Vagina (tissue), 2 donors: Measurements from ENCODE around the gene ORAI2. TPM values are rescaled to one million over a fixed set of nuclear protein-coding genes. Genes with fewer than 3 reads are reported as not detected.
A peak's percentile ranks its signal among the peaks of the same experiment; 100 is the strongest.

ENCODE experiments used
- DNase-seq, 2 donors: peaks; one replicate each; pipeline ENCODE4 v3.0.0-alpha.2; 2017; ENCODE audit errors: extremely low spot score in 2 of 2
- H3K27ac ChIP-seq: fragments of 200-600 bp; sonication (generic); one replicate; pipeline ENCODE4 v1.5.1; 2019
- H3K27me3 ChIP-seq: fragments of 200-600 bp; sonication (generic); one replicate; pipeline ENCODE4 v1.5.1; 2019
- H3K36me3 ChIP-seq, 2 donors: fragments of 200-600 bp; sonication (generic); one replicate each; pipeline ENCODE4 v1.5.1; 2017 to 2019
- H3K4me1 ChIP-seq: fragments of 200-600 bp; sonication (generic); one replicate; pipeline ENCODE4 v1.5.1; 2019
- H3K4me3 ChIP-seq, 2 donors: fragments of 200-600 bp; sonication (generic); 1 replicate in 1 of 2; 2 replicates in 1 of 2; pipeline ENCODE4 v1.5.1; 2016 to 2019
- H3K9me3 ChIP-seq: fragments of 200-600 bp; sonication (generic); one replicate; pipeline ENCODE4 v1.5.1; 2019
- CTCF ChIP-seq, 3 experiments: fragments of 450-650 bp in 2 of 3; fragments of 200-600 bp in 1 of 3; sonication (generic) in 1 of 3; IDR thresholded peaks; one replicate each; pipeline ENCODE4 v1.5.1; 2017 to 2019; ENCODE audit warnings: antibody characterized with exemption in 3 of 3, mild to moderate bottlenecking in 2 of 3, moderate library complexity in 2 of 3
- POLR2A ChIP-seq, 2 donors: fragments of 450-650 bp; IDR thresholded peaks; one replicate each; pipeline ENCODE4 v1.6.1; 2017; ENCODE audit warnings: antibody characterized with exemption in 2 of 2, mild to moderate bottlenecking in 2 of 2, moderate library complexity in 2 of 2
- POLR2AphosphoS5 ChIP-seq, 2 donors: sonication (generic); formaldehyde crosslinking; IDR thresholded peaks; one replicate each; pipeline ENCODE4 v1.9.0; 2017; ENCODE audit warnings: antibody characterized with exemption in 2 of 2, mild to moderate bottlenecking in 2 of 2, low read depth in 1 of 2; ENCODE audit not compliant: insufficient read depth in 1 of 2
- intact Hi-C: fragments of 100-400 bp; cut with DNase I; formaldehyde crosslinking; loops from one replicate; pipeline ENCODE4 v1.15.1; 2023
- total RNA-seq: library from RNA; depleted of rRNA; stranded (reverse); fragments of >200 nt; gene quantifications from one replicate; pipeline ENCODE4 v1.2.3, GENCODE V29; 2016

ORAI2 gene
- total RNA-seq, 1 donor from 2014 or later = 15.5 TPM

DNA sequence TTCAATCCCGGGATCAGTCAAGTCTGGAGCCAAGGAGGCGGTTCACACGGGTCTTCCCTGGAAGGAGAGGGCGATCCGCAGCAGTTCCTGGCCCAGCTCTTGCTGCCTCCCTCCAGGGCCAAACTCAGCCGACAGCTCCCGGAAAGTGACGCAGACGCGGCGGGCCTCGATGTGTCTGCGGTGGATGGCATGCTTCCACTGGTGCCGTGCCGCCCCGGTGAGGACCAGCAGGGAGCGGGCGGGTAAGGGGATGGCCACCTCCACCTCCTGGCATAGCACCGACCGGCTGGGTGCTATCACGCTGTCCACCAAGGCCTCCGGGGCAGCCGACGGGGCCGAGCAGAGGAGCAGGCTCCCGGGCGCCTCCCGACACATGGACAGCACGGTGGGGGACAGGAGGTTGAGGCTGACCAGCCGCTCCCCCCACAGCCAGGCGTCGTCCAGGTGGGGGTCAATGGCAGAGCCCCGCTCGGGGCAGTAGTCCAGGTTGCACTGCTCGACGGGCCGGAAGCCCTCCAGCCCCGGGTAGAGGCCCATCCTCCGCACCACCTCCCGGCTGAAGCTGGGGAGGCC, 24.1 kb downstream of the ORAI2 start:
- Histone ChIP-seq H3K36me3 (peaks cover 0 to 34% of the 10 kb centered on the region in 2 donors), H3K27ac (no peak overlapping the region), H3K27me3 (no peaks in the 10 kb centered on the region), H3K4me3 (no peak overlapping the region), H3K9me3 (no peaks in the 10 kb centered on the region), H3K4me1 (peaks cover under 1% of the 10 kb centered on the region)
- intact Hi-C loops = no loop called here
- TF ChIP-seq CTCF (IDR thresholded peaks at IDR 0.05) (no peak), POLR2A (IDR thresholded peaks at IDR 0.05) (no peak), POLR2AphosphoS5 (IDR thresholded peaks at IDR 0.05; ENCODE audit: insufficient read depth in 1 of 2, low read depth in 1 of 2) (no peak)
- no peak for DNase-seq

- DNase-seq = no peak
- no peak overlapping the region for H3K4me3 ChIP-seq
- H3K4me1 ChIP-seq = peaks cover 17% of the 10 kb centered on the region
- H3K36me3 ChIP-seq = peaks cover 0 to 34% of the 10 kb centered on the region in 2 donors
- no peak for TF ChIP-seq POLR2AphosphoS5 (IDR thresholded peaks at IDR 0.05; ENCODE audit: insufficient read depth in 1 of 2, low read depth in 1 of 2)
- no peaks in the 10 kb centered on the region for H3K9me3 ChIP-seq
- intact Hi-C loops = no loop called here
- no peak overlapping the region for H3K27ac ChIP-seq
- no peaks in the 10 kb centered on the region for H3K27me3 ChIP-seq
These were observed 26.0 kb downstream of the ORAI2 start for GRCh38 chr7:102459221-102459844.

GRCh38 chr7:102460467-102460866, 27.1 kb downstream of the ORAI2 start:
- peaks cover 22% of the 10 kb centered on the region for H3K4me1 ChIP-seq
- H3K27me3 ChIP-seq = no peaks in the 10 kb centered on the region
- intact Hi-C loops = no loop called here
- no peaks in the 10 kb centered on the region for H3K9me3 ChIP-seq
- TF ChIP-seq CTCF (IDR thresholded peaks at IDR 0.05) = no peak
- no peak for TF ChIP-seq POLR2AphosphoS5 (IDR thresholded peaks at IDR 0.05; ENCODE audit: insufficient read depth in 1 of 2, low read depth in 1 of 2)
- TF ChIP-seq POLR2A (IDR thresholded peaks at IDR 0.05) = no peak
- H3K27ac ChIP-seq = no peak overlapping the region
- DNase-seq = no peak
- no peak overlapping the region for H3K4me3 ChIP-seq
- peaks cover 0 to 33% of the 10 kb centered on the region in 2 donors for H3K36me3 ChIP-seq

- no peak for DNase-seq
- peaks cover 30% of the 10 kb centered on the region for H3K4me1 ChIP-seq
- no peaks in the 10 kb centered on the region for H3K27me3 ChIP-seq
- H3K36me3 ChIP-seq = peaks cover 0 to under 1% of the 10 kb centered on the region in 2 donors
- H3K9me3 ChIP-seq = no peaks in the 10 kb centered on the region
- TF ChIP-seq POLR2A (IDR thresholded peaks at IDR 0.05) = no peak
- no peak for TF ChIP-seq POLR2AphosphoS5 (IDR thresholded peaks at IDR 0.05; ENCODE audit: insufficient read depth in 1 of 2, low read depth in 1 of 2)
- TF ChIP-seq CTCF (IDR thresholded peaks at IDR 0.05) = no peak
- H3K27ac ChIP-seq = peak overlapping the region; percentile 68
- intact Hi-C loops = no loop called here
- H3K4me3 ChIP-seq = peak overlapping the region; percentile 92 to 95
These were observed 30.6 kb downstream of the ORAI2 start for GRCh38 chr7:102463841-102464576.

DNA sequence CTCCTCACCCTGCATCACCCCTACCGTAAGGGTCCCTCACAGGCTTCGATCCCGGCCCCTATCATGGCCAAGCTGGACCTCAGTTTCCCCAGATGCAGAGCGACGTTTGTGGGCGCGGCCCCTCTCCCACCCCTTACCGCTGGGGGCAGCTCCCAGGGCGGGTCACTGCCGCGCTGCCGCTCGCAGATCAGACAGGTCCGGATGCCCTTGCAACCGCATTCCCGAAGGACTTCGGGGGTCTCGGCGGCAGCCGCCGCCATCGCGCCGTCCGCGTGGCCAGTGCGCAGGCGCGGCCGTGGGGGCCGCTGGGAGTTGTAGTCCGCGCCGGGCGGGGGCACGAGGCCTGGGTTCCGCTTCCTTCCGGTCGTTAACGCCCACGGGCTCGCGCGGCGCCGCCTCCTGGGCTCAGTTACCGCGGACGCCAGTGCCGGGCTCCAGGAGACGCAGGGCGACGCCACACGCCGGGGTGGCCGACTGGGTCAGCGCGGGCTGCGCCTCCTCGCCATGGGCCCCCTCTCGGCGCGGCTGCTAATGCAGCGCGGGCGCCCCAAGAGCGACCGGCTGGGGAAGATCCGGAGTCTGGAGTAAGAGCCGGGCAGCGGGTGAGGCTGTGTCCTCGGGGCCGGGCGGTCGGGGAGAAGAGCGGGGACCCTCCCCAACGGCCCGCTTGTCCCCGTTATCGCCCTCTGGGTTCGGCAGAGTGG, 31.4 kb downstream of the ORAI2 start, which contains the start of the genes ALKBH4 and LRWD1:
Gene ALKBH4 (minus strand): TSS at position 287 of the 704 bp plus-strand sequence. CDS start 27 bp downstream, at position 260.
Gene LRWD1 (plus strand): TSS at position 408 of the 704 bp plus-strand sequence. CDS start 97 bp downstream, at position 505.
- H3K36me3 ChIP-seq = no peaks in the 10 kb centered on the region
- DNase-seq = no peak
- no peak for TF ChIP-seq POLR2A (IDR thresholded peaks at IDR 0.05)
- peak in 1 of 2 donors; percentile 53 for TF ChIP-seq POLR2AphosphoS5 (IDR thresholded peaks at IDR 0.05; ENCODE audit: insufficient read depth in 1 of 2, low read depth in 1 of 2)
- peak in 2 of 3 experiments; percentile 7 to 54 for TF ChIP-seq CTCF (IDR thresholded peaks at IDR 0.05)
- no peaks in the 10 kb centered on the region for H3K27me3 ChIP-seq
- H3K27ac ChIP-seq = peak within 1 kb of the TSS; percentile 68
- peak within 1 kb of the TSS; percentile 92 to 95 for H3K4me3 ChIP-seq
- no peaks in the 10 kb centered on the region for H3K9me3 ChIP-seq
- intact Hi-C loops = no loop called here
- peaks cover 30% of the 10 kb centered on the region for H3K4me1 ChIP-seq
